GM21723 (cell line): ENCODE results near the gene ZNF705A.
"Not testable (repeated sequence)": the region's sequence is repeated elsewhere in the genome, so short reads cannot be mapped to it uniquely, and the experiment has no call there.

ENCODE experiments used
- ATAC-seq: cut with Tn5 transposase; IDR thresholded peaks from one replicate; pipeline ENCODE4 v1.9.1; 2021; ENCODE audit warnings: mild to moderate bottlenecking, moderate library complexity; ENCODE audit not compliant: unreplicated experiment

The ZNF705A gene

DNA sequence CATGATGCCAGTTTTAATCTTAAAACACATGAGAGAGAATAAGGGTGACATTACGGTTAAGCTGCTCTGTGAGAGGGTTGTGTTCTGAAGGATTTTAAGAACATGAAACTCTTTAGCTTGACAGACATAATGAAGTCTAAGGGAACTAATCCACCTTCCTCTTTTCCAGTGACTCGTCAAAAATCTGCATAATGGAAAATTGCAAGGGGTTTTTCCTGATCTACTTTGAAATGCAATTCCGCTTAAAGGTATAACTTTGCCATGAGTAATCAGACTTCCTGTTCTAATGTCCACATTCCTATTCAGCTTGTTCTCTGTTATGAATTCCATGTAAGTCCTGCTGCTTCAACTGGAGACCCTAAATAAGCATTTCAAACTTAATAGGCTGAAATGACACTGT is at the start of gene ZNF705A:
Gene ZNF705A, plus strand, starts transcription at position 171 of the 400 bp plus-strand sequence. CDS start 15,611 bp downstream, outside the sequence.
- ATAC-seq: no peak

DNA sequence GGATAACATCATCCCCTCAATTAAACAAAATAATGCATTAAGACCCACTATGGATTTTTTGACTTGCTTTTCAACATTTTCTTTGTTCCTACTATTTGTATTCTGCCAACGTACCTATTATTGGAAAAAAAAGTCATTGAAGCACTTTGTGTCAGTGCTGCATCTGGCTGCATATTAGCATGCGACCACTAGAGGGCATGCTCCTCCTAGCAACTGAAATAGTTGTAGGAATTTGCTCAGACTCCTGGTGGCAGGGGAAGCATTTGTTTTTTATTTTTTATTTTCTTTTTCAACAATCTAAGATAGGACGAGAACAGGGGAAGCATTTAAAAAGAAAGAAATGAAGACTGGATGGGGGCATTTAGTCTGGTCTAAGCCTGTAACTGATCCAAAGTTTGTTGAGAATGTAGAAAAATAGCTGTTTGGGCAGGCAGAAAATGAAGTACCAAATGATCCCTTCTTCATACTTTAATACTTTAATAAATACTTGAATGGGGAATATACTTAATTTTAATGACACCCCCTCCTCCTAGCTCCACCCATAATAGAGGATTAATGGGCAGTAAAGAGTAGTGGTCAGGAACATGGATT is 47.9 kb upstream of the ZNF705A start:
- no peak for ATAC-seq

DNA sequence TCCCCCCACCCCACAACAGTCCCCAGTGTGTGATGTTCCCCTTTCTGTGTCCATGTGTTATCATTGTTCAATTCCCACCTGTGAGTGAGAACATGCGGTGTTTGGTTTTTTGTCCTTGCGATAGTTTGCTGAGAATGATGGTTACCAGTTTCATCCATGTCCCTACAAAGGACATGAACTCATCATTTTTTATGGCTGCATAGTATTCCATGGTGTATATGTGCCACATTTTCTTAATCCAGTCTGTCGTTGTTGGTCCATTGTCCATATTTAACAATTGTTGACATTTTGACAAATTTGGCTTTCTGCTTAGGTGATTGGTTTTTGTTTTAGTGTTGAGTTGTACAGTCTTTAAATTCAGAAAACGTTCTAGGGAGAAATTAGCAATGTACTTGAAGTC is 43.7 kb upstream of the ZNF705A start:
- not testable (repeated sequence) for ATAC-seq

DNA sequence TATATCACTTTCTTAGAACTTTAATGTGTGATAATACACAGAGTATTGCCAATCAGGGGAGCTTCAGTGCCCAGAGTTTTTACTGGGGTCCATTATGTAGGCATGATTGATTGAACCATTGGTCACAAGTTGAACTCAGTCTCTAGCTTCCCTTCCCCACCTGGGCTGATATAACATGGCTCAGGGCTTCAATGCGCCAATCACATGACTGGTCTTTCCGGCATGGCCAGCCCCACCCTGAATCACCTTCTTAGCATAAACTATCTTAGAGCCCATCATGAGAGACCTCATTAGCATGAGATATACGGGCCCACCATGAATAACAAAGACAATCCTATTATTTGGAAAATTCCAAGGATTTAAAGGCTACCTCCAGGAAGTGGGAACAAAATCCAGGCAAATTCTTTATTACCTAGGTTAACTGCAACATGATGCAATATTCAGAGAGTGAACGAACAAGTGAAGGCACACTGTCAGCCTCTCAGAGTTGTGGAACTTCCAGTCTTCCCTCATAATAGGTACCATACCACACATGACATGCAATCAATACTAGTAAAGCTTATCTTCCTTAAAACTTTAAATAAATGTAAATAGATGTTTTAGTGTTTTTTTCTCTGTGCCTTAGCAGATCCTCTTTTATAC is 36.6 kb upstream of the ZNF705A start:
- no peak for ATAC-seq

DNA sequence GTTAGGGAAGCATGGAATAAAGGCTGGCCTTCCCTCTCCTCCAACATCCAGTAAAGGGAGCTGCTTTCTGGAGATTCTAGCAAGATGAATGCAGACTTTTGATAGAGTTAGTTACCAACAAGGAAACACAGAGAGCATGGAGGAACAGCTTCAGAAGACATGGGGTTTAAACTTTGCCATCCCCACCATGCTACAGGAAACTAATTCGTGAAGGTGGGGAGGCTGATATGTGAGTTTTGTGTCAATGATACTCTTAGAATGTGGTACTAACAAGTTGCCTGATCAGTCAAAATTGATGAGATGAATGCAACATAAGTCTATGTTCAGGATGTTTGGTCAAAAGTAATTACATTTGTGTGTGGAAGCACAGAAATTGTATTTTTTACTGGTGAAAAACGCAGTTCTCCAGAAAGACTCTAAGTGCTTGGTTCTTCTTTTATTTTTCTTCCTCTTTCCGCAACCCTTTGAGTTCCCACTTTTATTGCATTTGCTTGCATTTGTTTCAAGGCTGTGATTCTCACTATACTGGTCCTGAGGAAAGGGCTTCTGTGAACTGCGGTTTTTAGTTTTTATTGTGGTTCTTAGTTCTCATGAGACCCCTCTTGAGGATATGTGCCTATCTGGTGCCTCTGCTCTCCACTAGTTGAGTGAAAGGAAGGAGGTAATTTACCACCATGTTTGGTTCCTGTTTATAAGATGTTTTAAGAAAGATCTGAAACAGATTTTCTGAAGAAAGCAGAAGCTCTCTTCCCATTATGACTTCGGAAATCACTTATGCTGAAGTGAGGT is 33.5 kb upstream of the ZNF705A start, which contains the start of gene CLEC4A:
Gene CLEC4A, plus strand, starts transcription at position 494 of the 789 bp plus-strand sequence. Its CDS starts 262 bp downstream, at position 756.
- ATAC-seq: no peak

DNA sequence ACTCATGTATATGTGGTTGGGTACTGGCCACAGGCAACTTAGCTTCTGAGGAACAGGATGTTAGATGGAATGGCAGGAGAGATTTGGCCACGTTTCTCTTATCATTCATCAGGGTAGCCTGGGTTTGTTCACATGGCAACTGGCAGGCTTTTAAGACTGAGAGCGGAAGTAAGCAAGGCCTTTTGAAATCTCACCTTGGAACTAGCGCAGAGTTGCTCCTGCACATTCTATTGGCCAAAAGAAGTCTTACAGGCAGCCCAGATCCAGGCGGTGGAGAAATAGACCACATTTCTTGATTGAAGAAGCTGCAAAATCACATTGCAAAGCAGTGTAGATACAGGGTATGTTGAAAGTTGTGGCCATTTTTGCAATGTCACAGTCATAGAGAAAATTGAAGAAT is 29.7 kb upstream of the ZNF705A start:
- ATAC-seq: no peak

DNA sequence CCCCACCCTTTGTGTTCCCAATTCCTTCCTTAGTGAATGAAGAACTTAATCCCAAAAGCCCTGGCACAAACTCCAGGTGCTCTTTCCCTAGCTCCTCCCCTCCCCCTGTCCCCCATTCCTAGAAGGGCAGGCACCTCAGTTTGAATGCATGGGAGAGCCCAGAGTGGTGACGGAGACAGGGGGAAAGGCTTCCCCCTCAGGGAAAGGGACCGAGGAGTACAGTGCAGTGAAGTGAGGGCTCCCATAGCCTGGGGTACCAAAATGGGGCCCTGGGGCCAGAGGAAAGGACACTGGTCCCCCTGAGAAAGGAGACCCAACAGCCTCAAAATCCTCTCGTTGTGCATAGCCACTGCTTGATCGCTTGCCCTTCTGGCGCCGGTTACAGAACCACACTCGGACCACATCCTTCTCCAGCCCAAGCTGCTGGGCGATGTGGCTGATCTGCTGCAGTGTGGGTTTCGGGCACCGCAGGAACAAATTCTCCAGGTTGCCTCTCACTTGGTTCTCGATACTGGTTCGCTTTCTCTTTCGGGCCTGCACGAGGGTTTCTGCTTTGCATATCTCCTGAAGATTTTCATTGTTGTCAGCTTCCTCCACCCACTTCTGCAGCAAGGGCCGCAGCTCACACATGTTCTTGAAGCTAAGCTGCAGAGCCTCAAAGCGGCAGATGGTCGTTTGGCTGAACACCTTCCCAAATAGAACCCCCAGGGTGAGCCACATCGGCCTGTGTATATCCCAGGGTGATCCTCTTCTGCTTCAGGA is 23.0 kb upstream of the ZNF705A start:
- not testable (repeated sequence) for ATAC-seq

DNA sequence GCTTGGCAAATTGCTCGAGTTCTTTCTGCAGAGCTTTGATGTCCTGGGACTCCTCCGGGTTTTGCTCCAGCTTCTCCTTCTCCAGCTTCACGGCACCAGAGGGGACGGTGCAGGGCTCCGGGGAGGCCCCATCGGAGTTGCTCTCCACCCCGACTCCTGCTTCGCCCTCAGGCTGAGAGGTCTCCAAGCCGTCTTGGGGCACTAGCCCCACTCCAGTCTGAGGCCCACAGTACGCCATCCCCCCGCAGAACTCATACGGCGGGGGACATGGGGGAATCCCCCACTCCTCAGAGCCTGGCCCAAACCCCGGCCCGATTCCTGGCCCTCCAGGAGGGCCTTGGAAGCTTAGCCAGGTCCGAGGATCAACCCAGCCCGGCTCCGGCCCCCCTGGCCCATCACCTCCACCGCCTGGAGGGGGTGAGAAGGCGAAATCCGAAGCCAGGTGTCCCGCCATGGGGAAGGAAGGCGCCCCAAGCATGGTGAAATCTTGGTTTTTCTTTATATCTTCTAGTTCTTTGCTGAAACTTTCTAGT is 22.4 kb upstream of the ZNF705A start:
- not testable (repeated sequence) for ATAC-seq

DNA sequence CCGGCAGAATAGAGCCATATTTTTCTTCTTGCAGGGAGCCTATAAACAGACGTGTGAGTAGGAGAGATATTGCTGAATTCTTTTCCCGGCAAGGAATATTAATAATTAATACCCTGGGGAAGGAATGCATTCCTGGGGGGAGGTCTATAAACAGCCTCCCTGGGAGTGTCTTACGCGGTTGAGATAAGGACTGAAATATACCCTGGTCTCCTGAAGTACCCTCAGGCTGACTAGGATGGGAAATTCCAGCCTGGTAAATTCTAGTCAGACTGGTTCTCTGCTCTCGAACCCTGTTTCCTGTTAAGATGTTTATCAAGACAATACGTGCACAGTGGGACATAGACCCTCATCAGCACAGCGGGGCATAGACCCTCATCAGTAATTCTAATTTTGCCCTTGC is 15.2 kb upstream of the ZNF705A start:
- not testable (repeated sequence) for ATAC-seq

DNA sequence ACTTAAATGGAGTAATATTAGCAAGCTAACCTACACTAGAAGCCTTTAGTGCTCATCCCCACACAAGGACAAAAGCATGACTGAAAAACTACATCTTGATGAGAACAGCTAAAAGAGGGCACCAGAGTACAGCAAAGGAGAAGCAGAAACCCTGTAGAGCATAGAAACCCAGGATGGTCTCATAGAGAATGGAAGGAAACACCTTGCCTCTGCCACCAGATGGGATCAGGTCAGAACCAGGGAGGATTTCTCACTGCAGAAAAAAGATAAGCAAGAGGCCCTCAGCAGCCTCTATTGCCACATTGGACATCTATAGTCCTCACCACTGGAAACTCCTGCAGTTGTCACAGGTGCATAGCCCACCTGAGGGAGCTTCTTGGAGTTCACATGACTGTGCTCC is 13.6 kb upstream of the ZNF705A start:
- ATAC-seq: no peak

DNA sequence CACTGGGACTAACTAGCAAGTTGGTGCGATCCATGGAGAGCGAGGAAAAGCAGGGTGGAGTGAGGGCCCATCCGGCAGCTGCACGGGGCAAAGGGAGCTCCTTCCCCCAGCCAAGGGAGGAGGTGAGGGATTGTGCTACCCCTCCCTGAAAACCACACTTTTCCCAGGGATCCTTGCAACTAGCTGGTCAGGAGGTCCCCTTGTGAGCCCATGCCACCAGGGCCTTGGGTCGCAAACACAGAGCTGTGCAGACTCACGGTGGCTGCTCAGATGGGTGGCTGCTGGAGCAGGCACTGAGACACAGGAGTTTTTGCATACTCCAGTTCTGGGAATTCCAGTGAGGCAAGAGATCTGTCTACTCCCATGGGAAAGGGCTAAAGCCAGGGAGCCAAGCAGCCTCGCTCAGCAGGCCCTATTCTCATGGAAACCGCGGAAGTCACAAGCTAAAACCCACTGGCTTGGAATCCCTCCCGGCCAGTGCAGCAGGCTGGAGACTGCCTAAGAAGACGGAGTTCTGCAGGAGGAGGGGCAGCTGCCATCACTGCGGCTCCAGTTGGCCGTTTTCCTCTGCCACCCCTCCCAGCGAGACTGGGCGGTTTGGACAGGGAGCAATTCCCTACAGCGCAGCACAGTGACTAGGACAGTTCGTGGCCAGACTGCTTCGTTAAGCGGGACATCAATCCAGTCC is 10.9 kb upstream of the ZNF705A start:
- ATAC-seq: no peak

DNA sequence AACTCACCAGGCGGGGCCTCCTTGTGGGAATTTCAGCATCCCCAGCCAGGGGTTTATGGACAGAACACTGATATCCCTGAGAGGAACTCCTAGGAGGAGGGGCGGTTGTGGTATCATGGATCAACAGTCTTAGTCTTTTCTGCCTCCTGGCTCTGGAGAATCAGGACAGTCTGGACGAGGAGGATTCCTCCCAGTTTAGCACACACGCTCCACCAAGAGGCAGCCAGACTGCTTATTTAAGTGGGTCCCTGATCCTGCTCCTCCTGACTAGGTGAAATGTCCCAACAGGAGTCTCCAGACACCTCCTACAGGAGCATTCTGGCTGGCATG is 10.4 kb upstream of the ZNF705A start:
- ATAC-seq: no peak

DNA sequence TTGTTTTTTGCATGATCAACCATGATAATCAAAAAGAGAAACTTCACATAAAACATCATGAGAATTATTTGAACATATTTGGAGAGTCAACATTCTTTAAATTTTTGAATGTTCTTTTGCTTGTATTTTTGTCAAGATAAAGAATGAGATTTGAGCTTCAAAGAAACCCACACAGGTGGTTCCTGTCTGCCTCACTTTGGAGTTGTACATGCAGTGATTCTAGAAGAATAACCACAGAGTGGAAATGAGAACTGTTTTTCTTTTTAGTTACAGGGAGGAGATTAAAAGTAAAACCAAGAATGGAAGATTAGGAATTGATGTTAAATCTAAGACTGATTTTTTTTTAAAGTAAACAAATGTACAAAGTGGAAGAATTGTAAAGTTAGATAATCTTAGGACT is 2.3 kb upstream of the ZNF705A start:
- no peak for ATAC-seq

DNA sequence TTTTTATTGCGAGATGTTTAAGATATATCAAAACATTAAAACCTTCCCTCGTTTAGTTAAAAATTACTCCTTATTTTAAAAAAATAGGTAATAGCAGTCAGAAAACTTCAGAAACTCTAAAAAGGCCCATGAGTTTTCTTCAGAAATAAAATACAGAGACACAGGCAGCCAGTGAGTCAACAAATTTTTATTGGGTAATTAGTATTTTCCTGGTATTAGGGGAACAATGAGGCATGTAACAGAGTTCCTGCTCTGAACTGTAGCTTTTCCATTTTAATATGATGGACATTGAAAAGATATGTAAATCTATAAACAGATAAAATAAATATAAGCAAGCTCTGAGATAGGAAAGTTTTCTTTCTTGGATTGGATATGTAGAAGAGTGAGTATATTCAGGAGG is 399 bp upstream of the ZNF705A start:
- no peak for ATAC-seq

DNA sequence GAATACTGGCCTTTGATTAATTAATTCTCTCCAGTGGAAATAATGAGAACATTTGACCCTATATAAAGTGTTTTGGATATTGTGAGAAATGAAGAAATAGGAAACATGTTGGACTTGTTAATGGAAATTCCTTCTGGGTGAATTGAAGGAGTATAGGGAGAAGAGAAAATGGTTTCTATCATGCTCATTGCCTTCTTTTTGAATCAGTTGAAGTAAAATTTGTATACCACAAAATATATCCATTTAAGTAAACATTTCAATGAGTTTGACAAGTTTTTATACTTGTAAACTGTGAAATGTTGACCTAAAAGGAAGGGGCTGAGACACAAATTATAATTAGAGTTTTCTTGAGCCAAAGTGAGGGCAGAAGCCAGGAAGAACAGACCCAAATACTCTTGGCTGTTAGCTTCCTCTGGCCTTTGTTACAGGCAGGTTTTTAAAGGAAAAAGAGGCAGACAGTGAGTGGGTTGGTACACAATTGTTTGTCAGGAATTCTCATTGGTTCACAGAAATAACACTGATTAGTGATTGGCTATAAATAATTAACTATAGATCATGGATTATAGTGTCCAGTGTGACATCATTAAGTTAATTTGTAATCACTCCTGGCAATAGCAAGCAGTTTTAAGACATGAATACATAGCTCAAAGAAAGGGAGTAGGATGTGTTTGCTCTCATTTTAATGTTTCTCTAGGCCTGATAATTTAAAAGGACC is 826 bp downstream of the ZNF705A start:
- ATAC-seq: no peak

DNA sequence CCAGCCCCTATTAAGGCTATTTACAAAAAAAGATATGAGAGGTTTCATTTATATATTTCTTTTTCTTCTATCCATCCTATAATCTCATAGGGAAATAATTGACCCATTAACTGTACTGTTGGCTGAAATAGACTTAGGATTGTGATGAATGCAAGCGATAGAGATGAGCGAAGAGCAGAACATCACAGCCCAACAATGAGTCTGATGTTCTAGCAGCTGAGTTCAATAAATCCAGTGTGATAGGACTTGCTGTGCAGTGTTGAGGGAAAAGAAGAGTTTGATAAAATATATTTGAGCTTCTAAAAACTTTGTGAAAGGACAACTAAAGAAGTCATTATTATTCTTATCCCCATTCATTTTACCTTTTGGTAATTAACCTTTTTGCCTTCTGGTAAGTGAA is 16.1 kb downstream of the ZNF705A start:
- ATAC-seq: not testable (repeated sequence)

DNA sequence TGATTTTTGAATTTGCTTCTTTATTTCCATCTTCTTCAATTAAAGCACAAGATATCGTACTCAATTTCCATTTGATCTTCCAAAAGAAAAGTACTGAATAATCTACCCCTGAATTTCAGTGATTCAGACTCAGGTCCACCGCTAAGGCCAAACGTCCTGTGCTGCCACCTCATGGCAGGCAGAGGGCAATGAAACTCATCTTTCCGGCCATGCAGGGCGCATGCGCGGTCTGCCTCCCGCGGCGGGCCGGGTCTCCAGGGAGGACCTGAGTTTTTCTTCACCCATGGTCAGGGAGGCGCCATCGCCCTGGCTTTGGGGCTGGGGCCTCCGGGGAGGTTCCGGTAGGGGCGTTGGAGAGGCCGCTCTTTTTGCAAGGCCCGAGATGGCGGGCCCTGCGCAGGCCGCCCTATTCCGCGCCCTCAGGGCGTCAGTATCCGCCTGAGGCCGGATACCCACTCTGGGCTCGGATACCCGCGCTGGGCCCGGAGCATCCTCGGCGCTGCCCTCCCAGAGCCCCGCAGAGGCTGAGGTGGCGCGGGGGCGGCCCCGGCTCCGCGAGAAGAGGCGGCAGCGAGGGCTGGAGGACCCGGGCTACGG is 23.3 kb downstream of the ZNF705A start:
- ATAC-seq: not testable (repeated sequence)

DNA sequence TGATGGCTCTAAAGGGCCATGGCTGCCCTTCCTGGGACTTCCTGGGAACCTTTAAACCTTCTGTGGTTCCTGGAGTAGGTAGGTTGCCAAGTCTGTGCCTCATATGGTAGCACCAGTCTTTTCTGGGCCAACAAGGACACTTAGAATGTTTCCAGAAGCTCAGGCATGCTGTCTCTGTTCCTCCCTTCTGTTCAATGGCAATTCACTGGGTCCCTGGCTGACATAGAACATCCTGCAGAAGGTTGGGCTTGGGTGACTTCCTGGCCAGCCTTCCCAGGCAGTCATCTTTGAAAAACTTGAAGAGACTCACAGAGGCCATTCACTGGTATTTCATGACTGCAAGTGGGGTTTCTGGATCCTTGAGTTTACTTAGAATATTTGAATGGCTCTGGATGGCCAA is 24.5 kb downstream of the ZNF705A start:
- not testable (repeated sequence) for ATAC-seq

DNA sequence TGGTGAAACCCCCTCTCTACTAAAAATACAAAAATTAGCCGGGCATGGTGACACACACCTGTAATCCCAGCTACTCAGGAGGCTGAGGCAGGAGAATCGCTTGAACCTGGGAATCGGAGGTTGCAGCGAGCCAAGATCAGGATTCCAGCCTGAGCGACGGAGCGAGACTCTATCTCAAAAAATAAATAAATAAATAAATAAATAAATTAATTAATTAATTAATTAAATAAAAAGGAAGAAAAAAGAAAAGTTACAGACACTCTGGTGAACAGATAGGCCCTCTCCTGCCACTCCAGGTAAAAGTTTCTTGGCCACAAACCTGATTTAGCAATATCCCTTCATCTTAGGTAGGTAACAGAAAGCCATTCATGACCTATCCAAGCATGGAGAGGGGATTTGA is 26.1 kb downstream of the ZNF705A start:
- not testable (repeated sequence) for ATAC-seq
